Stimulated activated CD8-positive, alpha-beta memory T cell treated with anti-CD3 and anti-CD28 coated beads, Interleukin-15, amount 100 ng/mL, for 48 hours (primary cell): ENCODE measurements around the gene IDH3G.

ENCODE experiments used
- DNase-seq, 2 donors: peaks; one replicate each; pipeline ENCODE4 v3.0.0-alpha.2; 2020; ENCODE audit warnings: low read depth in 2 of 2

The IDH3G gene

GRCh38 chrX:153791104-153791852 is 2.9 kb downstream of the IDH3G start:
- no peak for DNase-seq

DNA sequence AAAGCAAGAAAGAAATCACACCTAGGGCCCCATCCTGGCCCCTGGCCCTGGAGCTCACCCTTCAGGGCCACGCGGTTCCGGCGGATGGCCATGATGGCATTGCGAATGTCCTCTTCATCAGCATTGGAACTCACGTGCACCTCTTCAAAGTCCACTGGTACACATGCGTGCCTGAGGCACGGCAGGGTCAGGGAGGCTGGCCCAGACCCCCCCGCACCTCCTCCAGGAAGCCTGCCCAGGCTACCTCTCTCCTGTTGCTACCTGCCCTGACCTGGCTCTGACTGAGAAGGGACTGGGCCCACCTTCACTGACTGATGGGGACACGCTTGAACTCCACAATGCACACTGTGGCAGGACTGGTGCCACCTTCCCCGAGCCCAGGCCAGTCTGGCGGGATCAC is 4.5 kb downstream of the IDH3G start:
- no peak for DNase-seq

DNA sequence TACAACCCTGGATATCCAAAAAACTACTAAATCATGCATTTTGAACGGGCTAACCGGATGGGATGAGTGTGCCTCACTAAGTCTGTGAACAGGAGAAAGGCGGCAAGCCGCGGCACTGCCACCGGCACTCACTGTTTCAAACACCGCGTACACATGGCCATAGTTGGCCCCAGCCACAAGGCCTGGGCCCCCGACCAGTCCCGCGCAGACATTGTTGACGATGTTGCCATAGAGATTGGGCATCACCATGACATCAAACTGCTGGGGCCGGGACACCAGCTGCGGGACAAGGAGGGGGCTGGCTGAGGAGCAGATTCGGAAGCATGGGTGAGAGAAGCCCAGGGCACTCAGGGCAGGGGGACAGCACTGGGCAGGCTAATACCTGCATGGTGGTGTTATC is 7.5 kb downstream of the IDH3G start:
- no peak for DNase-seq

DNA sequence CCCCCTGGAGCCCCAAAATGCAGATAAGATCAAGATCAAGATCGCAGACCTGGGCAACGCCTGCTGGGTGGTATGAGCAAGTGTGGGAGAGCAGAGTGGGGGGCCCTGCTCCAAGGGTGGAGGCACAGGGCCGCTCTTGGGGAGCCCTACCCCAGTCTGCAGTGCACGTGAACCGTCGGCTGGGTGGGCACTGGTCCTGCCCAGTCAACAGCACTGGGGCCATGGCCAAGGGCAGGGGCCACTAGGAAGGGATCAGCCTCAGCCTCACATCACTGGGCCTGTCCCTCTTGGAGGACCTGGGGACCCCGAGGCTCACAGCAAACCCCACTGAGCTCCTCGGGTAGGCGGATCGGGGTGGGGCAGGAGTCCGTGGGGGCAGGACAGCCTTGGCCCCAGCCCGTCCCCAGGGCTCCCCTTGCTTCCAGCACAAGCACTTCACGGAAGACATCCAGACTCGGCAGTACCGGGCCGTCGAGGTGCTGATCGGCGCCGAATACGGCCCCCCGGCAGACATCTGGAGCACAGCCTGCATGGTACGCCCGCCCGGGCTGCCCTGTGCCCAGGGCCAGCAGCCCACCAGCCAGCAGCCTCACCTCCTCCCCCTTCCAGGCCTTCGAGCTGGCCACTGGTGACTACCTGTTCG is 9.7 kb downstream of the IDH3G start:
- no peak for DNase-seq

- no peak for DNase-seq
These were observed 10.7 kb downstream of the IDH3G start for GRCh38 chrX:153783378-153784013.

GRCh38 chrX:153782871-153783270 is 11.3 kb downstream of the IDH3G start:
- DNase-seq: no peak

GRCh38 chrX:153782313-153782712 is 11.9 kb downstream of the IDH3G start:
- DNase-seq: no peak

- no peak for DNase-seq
These were observed 12.6 kb downstream of the IDH3G start for GRCh38 chrX:153781428-153782047.

DNA sequence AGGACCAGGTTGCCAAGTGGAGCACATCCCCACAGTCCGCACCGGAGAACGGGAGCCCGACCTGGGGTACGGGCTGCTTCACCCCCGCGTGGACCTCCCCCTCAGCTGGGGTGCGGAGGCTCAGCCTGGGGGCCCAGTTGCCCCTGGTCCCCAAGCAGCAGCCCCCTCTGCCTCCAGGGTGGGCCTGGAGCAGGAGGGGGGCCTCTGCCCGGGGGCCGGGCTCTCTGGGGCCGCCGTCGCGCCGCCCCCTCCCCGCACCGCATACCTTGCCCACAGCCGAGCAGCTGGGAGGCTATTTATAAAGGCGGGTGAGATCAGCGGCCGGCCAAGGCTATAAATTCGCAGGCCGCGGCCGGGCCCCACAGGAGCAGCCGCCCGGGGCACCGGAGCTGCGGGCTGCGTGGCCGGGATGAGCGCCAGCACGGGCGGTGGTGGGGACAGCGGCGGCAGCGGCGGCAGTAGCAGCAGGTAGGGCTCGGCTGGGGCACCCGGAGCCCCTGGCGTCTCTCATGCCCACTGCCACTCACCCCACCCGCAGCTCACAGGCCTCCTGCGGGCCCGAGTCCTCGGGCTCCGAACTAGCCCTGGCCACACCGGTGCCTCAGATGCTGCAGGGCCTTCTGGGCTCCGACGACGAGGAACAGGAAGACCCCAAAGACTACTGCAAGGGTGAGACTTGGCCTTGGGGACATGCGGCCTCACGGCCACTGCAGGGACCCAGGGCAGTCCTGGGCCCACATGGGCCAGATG is 13.3 kb downstream of the IDH3G start, which contains the start of gene SRPK3:
Gene SRPK3, plus strand, starts transcription at position 364 of the 750 bp plus-strand sequence. Its CDS starts 46 bp downstream, at position 410.
- DNase-seq: no peak

- no peak for DNase-seq
These were observed 14.1 kb downstream of the IDH3G start for GRCh38 chrX:153779891-153780677.

- DNase-seq: no peak
These were observed 15.5 kb downstream of the IDH3G start for GRCh38 chrX:153778684-153779101.

- DNase-seq: no peak
These were observed 16.0 kb downstream of the IDH3G start for GRCh38 chrX:153778181-153778580.

- DNase-seq: no peak
These were observed 16.7 kb downstream of the IDH3G start for GRCh38 chrX:153777261-153778090.

DNA sequence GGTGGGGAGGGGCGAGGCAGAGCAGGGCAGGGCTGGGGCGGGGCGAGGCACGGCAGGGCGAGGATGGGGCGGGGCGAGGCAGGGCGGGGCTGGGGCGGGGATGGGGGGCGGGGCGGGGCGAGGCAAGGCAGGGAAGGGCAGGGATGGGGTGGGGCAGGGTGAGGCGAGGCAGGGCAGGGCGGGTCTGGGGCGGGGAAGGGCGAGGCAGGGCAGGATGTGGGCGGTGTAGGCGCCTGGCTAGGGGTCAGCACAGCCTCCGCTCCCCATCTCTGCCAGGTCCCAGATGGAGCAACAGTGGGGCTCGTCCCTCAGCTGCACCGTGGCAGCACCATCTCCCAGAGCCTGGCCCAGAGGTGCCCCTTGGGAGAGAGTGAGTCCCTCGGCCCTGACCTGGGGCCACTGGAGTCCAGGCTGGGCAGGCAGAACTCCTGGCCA is 17.5 kb downstream of the IDH3G start:
- DNase-seq: no peak

- no peak for DNase-seq
These were observed 18.0 kb downstream of the IDH3G start for GRCh38 chrX:153776120-153776599.

GRCh38 chrX:153775293-153776119 is 18.7 kb downstream of the IDH3G start:
- no peak for DNase-seq

- DNase-seq: no peak
These were observed 19.4 kb downstream of the IDH3G start for GRCh38 chrX:153774576-153775292.
